ENCODE measurements around the gene CDHR2.
A peak's percentile ranks its signal among the peaks of the same experiment; 100 is the strongest.
"Not testable (repeated sequence)": the region's sequence is repeated elsewhere in the genome, so short reads cannot be mapped to it uniquely, and the experiment has no call there.

The CDHR2 gene

DNA sequence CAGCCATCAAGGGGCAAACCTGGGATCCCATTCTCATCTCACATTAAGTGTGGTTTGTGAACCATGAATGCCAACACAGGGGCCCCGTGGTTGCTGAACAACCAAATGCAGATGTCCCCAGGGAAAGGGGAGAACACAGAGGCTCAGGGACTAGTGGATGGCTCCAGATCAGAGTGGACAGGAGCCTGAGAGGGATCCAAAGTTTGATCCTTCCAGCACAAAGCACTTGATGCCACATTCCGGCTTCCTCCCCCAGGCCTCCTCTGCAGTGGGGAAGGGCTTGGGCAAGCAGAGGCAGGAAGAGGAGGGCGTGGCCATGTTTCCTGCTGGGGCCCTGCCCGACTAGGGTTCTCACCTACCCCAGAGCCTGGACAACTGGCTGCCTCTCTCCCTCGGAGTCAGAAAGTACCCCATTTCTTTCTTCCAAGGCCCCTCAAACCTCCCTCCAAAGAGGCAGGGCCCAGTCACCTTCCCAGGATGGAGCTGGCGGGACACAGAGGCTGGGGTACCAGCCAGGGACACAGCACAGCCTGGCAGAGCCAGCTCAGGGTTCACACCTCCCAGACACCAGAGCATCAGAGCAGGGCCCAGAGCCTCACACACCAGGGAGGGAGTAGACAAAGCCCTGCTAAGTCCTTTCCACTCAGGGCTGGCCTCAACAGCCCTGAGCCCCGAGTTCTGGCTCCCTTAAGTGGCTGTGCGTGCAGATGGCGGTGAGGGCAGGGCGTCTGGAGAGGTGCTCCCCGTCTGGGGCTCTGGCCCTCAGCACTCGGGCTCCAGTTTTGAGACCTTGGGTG lies 7.6 kb upstream of the CDHR2 start:
- DNase-seq: no peak

- no peak for DNase-seq
Measured at GRCh38 chr5:176542135-176542595, 7.0 kb upstream of the CDHR2 start.

- no peak for DNase-seq
Measured at GRCh38 chr5:176542596-176543427, 6.3 kb upstream of the CDHR2 start.

GRCh38 chr5:176543428-176544182 lies 5.5 kb upstream of the CDHR2 start:
- peak; percentile 73 for DNase-seq

DNA sequence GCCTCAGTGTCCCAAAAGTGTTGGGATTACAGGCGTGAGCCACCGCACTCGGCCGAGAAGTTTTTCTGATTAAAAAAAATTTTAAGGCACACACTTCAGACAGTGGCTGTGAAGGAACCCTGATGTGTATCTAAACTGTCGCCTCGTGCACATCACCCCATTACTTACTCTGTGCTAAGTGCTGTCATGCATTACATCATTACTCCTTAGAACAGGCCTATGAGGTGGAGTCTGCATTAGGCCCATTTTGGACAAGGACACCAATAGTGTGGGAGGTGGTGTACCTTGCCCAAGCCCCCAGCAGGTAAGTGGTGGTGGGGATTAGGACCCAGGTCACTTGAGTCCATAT lies 3.8 kb upstream of the CDHR2 start:
- DNase-seq: no peak

- DNase-seq: no peak
Measured at GRCh38 chr5:176545737-176546509, 3.2 kb upstream of the CDHR2 start.

DNA sequence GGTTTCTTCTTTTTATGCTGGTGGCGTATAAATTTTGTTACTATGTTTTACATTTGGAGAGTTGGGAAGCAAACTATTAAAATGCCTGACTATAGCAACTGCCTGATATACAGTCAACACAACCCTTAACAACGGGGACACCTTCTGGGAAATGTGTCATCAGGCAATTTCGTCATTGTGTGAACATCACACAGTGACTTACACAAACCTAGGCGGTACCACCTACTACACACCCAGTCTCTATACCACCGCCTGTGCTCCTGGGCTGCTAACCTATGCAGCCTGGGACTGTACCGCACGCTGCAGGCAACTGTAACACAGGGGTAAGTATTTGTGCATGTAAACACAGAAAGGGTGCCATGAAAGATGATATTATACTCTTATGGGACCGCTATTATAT lies 1.3 kb upstream of the CDHR2 start:
- DNase-seq: no peak

DNA sequence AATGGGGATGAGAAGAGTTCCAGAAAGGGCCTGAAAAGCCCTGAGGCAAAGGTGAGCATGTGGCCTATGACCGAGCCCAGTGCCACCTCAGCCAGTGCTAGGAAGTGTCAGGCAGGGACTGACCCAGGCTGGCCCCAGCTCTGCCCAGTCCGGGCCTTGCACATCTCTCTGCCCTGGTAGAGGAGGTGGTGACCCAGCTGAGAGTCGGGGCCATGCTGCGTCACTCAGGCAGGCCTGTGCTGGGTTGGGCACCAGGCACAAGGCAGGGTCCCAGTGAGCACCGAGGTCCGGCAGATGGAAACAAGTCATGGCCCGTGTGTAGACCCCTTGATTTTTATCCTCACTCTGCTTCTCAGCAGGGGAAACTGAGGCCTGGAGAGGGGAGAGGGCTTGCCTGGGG lies 729 bp downstream of the CDHR2 start:
- DNase-seq: no peak

- no peak for DNase-seq
Measured at GRCh38 chr5:176550275-176550831, 1.2 kb downstream of the CDHR2 start.

DNA sequence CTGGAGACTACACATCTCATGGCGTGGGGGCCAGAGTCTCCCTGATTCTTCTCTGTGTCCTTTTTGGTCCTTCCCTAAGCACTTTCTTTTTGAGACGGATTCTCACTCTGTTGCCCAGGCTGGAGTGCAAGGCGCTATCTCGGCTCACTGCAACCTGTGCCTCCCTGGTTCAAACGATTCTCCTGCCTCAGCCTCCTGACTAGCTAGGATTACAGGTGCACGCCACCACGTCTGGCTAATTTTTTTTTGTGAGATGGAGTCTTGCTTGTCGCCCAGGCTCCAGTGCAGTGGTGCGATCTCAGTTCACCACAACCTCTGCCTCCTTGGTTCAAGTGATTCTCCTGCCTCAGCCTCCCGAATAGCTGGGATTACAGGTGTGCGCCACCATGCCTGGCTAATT lies 1.8 kb downstream of the CDHR2 start:
- DNase-seq: not testable (repeated sequence)

DNA sequence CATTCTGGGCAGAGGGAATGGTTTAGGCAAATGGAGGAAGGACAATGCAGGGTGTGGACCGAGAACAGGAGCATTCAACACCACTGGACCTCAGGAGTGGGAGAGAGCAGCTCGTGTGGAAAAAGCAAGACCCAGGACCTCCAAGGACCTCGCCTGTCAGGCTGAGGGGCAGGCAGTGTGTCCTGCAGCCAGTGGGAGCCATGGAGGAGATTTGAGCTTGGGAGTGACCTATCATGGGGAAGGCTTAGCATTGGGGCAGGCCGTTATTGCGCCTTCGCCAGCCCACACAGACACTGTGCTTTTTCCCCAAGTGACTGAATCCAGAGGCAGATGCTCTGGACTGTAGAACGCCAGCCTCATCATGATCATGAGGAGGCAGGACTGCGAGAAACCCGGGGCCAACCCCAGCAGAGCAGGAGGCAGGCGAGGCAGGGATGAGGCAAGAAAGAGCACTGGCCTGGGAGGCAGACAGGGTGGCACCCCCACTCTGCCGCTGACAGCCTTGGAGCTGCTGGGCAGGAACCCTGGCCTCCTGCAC lies 3.3 kb downstream of the CDHR2 start:
- DNase-seq: no peak

- DNase-seq: no peak
Measured at GRCh38 chr5:176553260-176554085, 4.3 kb downstream of the CDHR2 start.

GRCh38 chr5:176557846-176558245 lies 8.7 kb downstream of the CDHR2 start:
- no peak for DNase-seq

GRCh38 chr5:176559683-176560082 lies 10.5 kb downstream of the CDHR2 start:
- no peak for DNase-seq

GRCh38 chr5:176560364-176560763 lies 11.2 kb downstream of the CDHR2 start:
- DNase-seq: no peak

GRCh38 chr5:176561259-176561658 lies 12.1 kb downstream of the CDHR2 start:
- DNase-seq: no peak

- DNase-seq: no peak
Measured at GRCh38 chr5:176562189-176562588, 13.0 kb downstream of the CDHR2 start.

- no peak for DNase-seq
Measured at GRCh38 chr5:176564002-176564401, 14.9 kb downstream of the CDHR2 start.

GRCh38 chr5:176565760-176566288 lies 16.7 kb downstream of the CDHR2 start:
- DNase-seq: no peak

GRCh38 chr5:176568657-176569056 lies 19.5 kb downstream of the CDHR2 start:
- no peak for DNase-seq

DNA sequence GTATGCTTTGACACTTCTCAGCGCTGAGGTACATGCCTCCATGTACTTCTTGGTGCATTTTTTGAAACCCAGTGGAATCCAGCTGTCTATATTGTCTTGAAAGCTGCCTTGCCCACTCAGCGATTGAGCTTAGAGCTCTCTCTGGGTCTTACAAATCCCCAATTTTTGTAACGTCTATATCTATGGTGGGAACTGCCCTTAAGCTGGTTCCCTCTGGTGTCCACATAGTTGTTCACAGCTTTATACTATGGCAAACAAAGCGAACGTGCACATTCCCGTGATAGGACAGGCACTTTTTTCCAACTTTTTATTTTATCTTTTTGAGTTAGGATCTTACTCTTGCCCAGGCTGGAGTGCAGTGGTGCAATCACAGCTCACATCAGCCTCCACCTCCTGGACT lies 20.9 kb downstream of the CDHR2 start:
- DNase-seq: no peak
